GM12872 (cell line): ENCODE measurements around the gene GABBR2.

Experiments used
- TF ChIP-seq, protein P1 (sequence below): IDR thresholded peaks from 3 replicates; pipeline ENCODE4 v1.5.1; 2011; ENCODE audit warnings: low read depth, mild to moderate bottlenecking, low read length, moderate library complexity; ENCODE audit not compliant: insufficient read depth

GABBR2 gene

DNA sequence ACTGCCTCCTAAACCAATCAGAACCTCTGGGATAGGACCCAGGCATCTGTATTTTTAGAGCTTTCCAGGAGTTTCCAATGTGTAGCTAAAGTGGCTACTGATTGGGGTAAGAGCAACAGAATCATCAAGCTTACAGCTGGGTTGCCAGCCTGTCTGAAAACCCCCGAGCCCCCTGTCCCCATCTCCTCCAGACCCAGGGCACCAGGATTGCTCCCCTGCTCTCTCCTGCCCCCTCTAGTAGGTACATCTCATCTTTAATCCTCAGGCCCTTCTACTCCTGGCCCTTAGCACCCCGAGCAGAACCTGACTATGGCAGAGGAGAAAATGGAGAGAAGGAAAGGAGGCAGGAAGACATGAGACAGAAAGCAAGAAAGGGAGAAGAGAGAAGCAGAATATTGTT, 204.9 kb downstream of the GABBR2 start:
- TF ChIP-seq, protein P1, sequence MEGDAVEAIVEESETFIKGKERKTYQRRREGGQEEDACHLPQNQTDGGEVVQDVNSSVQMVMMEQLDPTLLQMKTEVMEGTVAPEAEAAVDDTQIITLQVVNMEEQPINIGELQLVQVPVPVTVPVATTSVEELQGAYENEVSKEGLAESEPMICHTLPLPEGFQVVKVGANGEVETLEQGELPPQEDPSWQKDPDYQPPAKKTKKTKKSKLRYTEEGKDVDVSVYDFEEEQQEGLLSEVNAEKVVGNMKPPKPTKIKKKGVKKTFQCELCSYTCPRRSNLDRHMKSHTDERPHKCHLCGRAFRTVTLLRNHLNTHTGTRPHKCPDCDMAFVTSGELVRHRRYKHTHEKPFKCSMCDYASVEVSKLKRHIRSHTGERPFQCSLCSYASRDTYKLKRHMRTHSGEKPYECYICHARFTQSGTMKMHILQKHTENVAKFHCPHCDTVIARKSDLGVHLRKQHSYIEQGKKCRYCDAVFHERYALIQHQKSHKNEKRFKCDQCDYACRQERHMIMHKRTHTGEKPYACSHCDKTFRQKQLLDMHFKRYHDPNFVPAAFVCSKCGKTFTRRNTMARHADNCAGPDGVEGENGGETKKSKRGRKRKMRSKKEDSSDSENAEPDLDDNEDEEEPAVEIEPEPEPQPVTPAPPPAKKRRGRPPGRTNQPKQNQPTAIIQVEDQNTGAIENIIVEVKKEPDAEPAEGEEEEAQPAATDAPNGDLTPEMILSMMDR: no peak

DNA sequence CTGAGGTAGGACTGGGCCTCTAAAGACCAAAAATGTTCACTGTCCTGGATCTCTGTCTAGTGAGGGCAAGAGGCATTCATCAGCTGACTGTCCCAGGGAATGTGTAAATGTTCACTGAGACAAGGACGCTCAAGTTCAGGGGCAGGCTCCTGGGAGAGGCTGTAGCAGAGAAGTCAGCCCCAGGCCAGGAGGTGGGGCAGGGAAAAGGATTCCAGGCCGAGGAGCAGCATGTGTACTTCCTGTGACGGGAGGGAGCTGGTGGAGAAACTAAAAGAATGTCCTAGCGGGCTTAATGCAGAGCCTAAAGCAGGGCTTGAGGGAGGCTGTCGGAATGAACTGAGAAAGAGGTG, 205.8 kb downstream of the GABBR2 start:
- TF ChIP-seq, protein P1: no peak

DNA sequence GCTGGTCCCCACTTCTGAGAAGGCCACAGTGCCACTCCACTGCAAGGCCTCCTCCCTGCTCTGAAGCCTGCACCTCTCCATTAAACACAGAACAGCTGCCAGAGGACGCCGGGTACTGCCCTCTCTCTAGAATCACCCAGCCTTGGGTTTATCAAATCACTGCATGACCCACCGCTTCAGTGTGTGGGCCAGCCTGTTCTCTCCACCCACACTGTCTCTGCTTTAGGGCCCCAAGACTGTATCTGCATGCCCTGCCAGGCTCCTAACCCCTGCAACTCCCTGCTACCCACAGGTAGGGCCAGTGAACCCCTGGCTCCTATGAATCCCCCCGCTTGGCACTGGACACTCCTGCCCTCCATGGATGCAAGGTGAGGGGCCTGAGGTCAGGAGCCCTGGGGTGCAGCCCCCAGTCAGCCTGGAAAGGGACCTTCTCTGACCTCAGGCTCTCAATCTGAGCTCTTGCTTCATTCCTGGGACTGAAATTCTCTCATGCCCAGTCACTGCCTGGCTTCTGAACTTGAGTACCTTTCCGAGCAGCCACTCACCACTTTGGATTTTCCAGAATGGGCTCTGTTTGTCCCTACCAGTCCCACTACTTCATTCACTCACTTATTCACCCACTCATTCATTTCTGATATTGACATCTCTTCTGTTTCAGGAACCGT, 206.3 kb downstream of the GABBR2 start:
- TF ChIP-seq, protein P1: no peak

DNA sequence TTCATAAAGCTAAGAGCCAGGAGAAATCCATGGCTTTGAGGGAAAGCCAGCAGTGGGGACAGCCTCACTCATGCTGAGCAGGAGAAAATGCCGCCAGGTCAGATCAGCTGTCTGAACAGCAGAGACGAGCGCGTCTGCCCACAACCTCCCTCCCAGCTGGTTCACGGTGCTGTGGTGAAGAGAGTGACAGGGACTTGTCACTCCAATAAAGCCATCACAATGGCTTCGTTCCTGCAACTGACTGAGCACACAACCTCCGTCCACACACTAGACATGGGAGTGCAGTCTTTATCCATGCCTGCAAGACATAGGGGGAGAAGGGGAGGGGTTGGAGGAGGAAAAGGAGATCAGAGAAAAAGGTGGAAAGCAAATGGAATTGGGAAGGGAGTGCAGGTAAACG, 206.9 kb downstream of the GABBR2 start:
- TF ChIP-seq, protein P1: no peak

DNA sequence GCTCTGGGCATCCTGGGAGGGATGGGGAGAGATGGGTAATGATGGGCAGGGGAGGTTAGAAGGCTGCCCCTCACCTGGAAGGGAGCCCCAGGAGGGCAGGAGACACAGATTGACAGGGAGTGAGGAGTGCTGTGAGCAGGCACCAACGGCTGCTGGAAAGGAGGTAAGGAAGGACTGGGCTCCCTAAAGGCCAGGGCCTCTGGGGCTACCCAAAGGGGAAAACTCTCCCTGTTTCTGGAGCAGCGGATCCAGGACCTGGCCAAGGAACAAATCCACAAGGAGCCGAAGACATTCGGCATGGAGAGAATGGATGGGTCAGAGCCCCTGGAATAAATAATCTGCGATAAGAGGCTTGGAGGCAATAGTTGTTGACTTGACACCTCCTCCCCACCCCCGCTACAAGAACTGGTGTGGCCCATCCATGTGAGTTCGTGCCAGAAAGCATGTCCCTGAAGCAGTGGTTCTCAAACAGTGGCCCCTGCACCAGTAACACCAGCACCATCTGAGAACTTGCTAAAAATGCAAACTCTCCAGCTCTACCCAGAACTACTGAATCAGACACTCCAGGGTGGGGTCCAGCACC, 208.3 kb downstream of the GABBR2 start:
- TF ChIP-seq, protein P1: no peak

DNA sequence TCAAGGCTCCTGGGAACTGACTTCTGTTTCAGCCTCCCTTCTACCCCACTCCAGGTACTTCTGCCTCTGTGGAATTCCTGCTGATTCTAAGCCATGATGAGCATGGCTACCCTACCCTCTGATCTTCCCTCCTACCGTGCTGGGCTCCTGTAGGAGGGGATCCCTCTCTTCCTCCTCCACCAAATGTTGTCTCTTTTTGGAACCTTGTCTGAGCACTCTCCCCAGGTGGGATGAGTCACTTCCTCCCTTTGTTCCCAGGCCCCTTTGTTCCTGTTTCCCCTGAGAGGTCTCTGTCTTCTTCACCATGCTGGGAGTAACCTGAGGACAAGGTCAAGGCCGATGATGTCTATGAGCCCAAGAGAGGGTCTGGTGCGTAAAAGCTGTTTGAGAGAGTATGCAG, 213.2 kb downstream of the GABBR2 start:
- TF ChIP-seq, protein P1: no peak

DNA sequence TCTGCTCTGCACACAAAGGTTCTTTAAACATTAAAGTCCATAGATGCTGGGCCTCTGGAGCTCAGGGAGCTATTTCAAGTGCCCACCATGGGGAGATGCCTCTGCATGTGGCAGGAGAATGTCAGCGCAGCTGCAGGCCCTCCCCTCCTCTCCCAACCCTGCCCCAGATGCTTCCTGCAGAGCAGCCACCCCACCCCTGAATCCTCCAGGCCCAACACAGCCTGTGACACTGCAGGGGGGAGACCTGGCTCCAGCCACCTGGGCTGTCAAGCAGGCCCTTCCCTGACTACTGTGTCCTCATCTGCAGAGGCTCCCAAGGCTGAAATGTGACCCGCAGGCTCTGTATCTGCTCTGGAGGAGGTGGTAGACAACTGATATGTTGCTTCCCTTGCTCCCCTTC, 213.9 kb downstream of the GABBR2 start:
- TF ChIP-seq, protein P1: no peak

DNA sequence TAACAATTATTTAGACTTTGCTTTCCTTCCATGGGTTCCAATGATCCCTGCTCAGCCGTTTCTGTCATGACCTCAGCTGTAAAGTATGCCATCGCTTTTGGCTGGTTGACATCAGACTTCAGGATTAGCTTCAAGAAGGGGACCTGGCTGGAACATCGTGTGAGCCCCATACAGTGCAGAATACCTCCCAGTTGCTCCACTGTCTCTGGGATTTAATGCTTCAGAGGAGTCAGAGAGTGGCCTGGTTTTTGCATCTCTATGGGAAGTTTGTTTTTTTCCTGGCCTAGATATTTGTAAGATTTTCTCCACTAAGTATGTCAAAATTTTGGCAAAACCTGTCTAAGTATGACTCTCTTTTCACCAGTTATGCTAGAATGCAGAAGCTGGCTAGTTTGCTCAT, 216.9 kb downstream of the GABBR2 start:
- TF ChIP-seq, protein P1: no peak
